Stomach smooth muscle (tissue), 2 donors: ENCODE results near the gene DNAAF1.

Experiments
- H3K27ac ChIP-seq: one replicate; pipeline ENCODE4 v1.7.0; 2013; ENCODE audit warnings: mild to moderate bottlenecking, low read length, inconsistent platforms
- H3K27me3 ChIP-seq, 2 donors: one replicate each; pipeline ENCODE4 v1.7.0; 2013; ENCODE audit warnings: low read length in 2 of 2; ENCODE audit not compliant: insufficient read depth in 2 of 2, control insufficient read depth in 1 of 2
- H3K36me3 ChIP-seq, 2 donors: one replicate each; pipeline ENCODE4 v1.7.0; 2013; ENCODE audit warnings: low read length in 2 of 2; ENCODE audit not compliant: control insufficient read depth in 2 of 2, insufficient read depth in 2 of 2
- H3K4me1 ChIP-seq: one replicate; pipeline ENCODE4 v1.7.0; 2013; ENCODE audit warnings: low read length; ENCODE audit not compliant: control insufficient read depth, insufficient read depth
- H3K4me3 ChIP-seq, 2 donors: one replicate each; pipeline ENCODE4 v1.7.0; 2013; ENCODE audit warnings: low read length in 2 of 2
- H3K9ac ChIP-seq, 2 donors: one replicate each; pipeline ENCODE4 v1.7.0; 2013; ENCODE audit warnings: low read length in 2 of 2, mild to moderate bottlenecking in 1 of 2
- H3K9me3 ChIP-seq, 2 donors: one replicate each; pipeline ENCODE4 v1.7.0; 2013; ENCODE audit warnings: low read length in 2 of 2; ENCODE audit not compliant: control insufficient read depth in 2 of 2
- donor health status: healthy.
- donor health status: Pancreatic carcinoma.

Gene DNAAF1

DNA sequence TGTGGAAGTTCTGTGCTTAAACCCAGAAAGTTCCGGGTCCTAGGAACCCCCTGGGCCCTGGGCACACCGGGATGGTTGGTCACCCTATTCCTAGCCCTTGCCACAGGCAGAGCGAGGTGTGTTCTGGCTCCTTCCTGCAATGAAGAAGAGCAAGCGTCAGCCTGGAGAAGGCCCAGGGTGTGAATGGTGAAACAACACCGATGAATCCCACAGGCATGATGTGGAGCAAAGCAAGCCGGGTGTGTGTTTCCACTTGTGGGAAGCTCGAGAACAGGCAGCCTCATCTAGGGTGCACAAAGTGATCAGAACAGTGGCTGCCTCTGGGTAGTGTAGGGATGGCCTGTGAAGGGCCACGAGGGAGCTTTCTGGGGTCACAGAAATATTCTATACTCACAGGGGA is 80.9 kb downstream of the DNAAF1 start:
- H3K4me3 ChIP-seq = no peak overlapping the region
- H3K27ac ChIP-seq = no peak overlapping the region
- H3K4me1 ChIP-seq = peaks cover 9% of the 10 kb centered on the region
- peaks cover 0 to 7% of the 10 kb centered on the region in 2 donors for H3K27me3 ChIP-seq
- no peaks in the 10 kb centered on the region for H3K36me3 ChIP-seq
- H3K9ac ChIP-seq = no peak overlapping the region
- H3K9me3 ChIP-seq = no peaks in the 10 kb centered on the region
